Ovary (tissue), 10 donors: Measurements from ENCODE around the gene AICDA. TPM values are rescaled to one million over a fixed set of nuclear protein-coding genes. Genes with fewer than 3 reads are reported as not detected.

Experiments
- DNase-seq, 5 donors: peaks; one replicate each; pipeline ENCODE4 v3.0.0-alpha.2; 2019 to 2020
- H3K27ac ChIP-seq, 2 donors: fragments of 200-600 bp; one replicate each; pipeline versions ENCODE4 v1.5.1 to v1.8.0; 2019 to 2022
- H3K27me3 ChIP-seq: fragments of 200-600 bp; one replicate; pipeline ENCODE4 v1.8.0; 2022
- H3K36me3 ChIP-seq: fragments of 200-600 bp; sonication (generic); one replicate; pipeline ENCODE4 v1.5.1; 2019
- H3K4me1 ChIP-seq: one replicate; pipeline ENCODE4 v1.8.1; 2013; ENCODE audit warnings: mild to moderate bottlenecking, moderate library complexity; ENCODE audit not compliant: insufficient read depth
- H3K4me3 ChIP-seq: fragments of 200-600 bp; sonication (generic); one replicate; pipeline ENCODE4 v1.5.1; 2017
- H3K9me3 ChIP-seq, 2 donors: fragments of 200-600 bp in 1 of 2; sonication (generic) in 1 of 2; one replicate each; pipeline versions ENCODE4 v1.5.1 to v1.8.1; 2013 to 2019; ENCODE audit warnings: mild to moderate bottlenecking in 1 of 2, moderate library complexity in 1 of 2
- EP300 ChIP-seq: sonication (generic); formaldehyde crosslinking; IDR thresholded peaks from one replicate; pipeline ENCODE4 v1.6.1; 2017; ENCODE audit warnings: antibody characterized with exemption
- POLR2A ChIP-seq: fragments of 450-650 bp; IDR thresholded peaks from one replicate; pipeline ENCODE4 v1.6.1; 2017; ENCODE audit warnings: antibody characterized with exemption, mild to moderate bottlenecking, moderate library complexity
- WGBS, 3 donors: extraction: QIAGEN DNeasy Blood & Tissue Kit in 1 of 3; methylation state at CpG; one replicate each; pipeline versions ENCODE4 v1.1.5 to v1.1.7; 2013 to 2017; 5-methylcytosine and 5-hydroxymethylcytosine counted together
- intact Hi-C, 4 donors: fragments of 100-400 bp; cut with DNase I; formaldehyde crosslinking; loops; one replicate each; pipeline versions ENCODE4 v1.11.0 to v1.15.1; 2022 to 2023
- long read RNA-seq, 3 donors: library from polyadenylated mRNA in 2 of 3; unstranded in 2 of 3; transcript quantifications; one replicate each; pipeline ENCODE4 v2.0.0 and lab custom pipeline, GENCODE V29; 2021 to 2026
- polyA plus RNA-seq, 2 donors: library from polyadenylated mRNA; stranded (reverse); fragments of 200-250 nt in 1 of 2; fragments of 350-450 nt in 1 of 2; fragmentation: Illumina TruSeq in 1 of 2; extraction: RNeasy Lipid Tissue Mini Kit (QIAGEN cat#74804) in 1 of 2; gene quantifications; one replicate each; pipeline ENCODE4 v1.2.3, GENCODE V29; 2013 to 2014
- total RNA-seq, 7 donors: library from RNA; depleted of rRNA in 2 of 7; stranded (reverse); fragments of >200 nt in 2 of 7; fragmentation: NEBNext Ultra II Directional in 3 of 7; extraction: Animal tissue kit (Norgen Biotek cat#: 25700) in 3 of 7; gene quantifications; one replicate each; pipeline versions ENCODE4 v1.1.0 to v1.2.4, GENCODE V29; 2016 to 2023
- TF ChIP-seq, protein P1 (sequence below), 3 donors: fragments of 450-650 bp in 2 of 3; fragments of 200-600 bp in 1 of 3; IDR thresholded peaks; one replicate each; pipeline versions ENCODE4 v1.5.1 to v1.8.0; 2016 to 2022; ENCODE audit warnings: antibody characterized with exemption in 3 of 3, mild to moderate bottlenecking in 1 of 3
- donor health status: DM: no; HTN: no; CAD: no; lungs with moderate emphysema.
- donor health status: DM: no; HTN: no; CAD: no.
- donor health status: Bipolar disorder and iron deficiency.
- donor health status: DM: yes; HTN: yes; CAD: no.
- donor health status: DM: no; HTN: no; CAD: no.
- donor health status: DM: yes; HTN: yes; CAD: no.

AICDA gene
- total RNA-seq (not detected), polyA plus RNA-seq (not detected)
- long read RNA-seq, donor 1, result 0 reads
- long read RNA-seq, donor 2, result 0 reads
- long read RNA-seq, donor 3, result 0 reads

- intact Hi-C loops, result no loop called here
- whole genome bisulfite sequencing, 3 donors, result 49 to 74% (median 54%) methylated on average over 2 of the region's 2 CpGs
- Histone ChIP-seq H3K27ac (no peak within 1 kb of the TSS), H3K36me3 (no peaks in the 10 kb centered on the region), H3K27me3 (no peaks in the 10 kb centered on the region), H3K4me3 (no peak within 1 kb of the TSS), H3K9me3 (no peaks in the 10 kb centered on the region), H3K4me1 (no peaks in the 10 kb centered on the region)
- TF ChIP-seq EP300 (no peak), POLR2A (no peak)
- TF ChIP-seq, protein P1, sequence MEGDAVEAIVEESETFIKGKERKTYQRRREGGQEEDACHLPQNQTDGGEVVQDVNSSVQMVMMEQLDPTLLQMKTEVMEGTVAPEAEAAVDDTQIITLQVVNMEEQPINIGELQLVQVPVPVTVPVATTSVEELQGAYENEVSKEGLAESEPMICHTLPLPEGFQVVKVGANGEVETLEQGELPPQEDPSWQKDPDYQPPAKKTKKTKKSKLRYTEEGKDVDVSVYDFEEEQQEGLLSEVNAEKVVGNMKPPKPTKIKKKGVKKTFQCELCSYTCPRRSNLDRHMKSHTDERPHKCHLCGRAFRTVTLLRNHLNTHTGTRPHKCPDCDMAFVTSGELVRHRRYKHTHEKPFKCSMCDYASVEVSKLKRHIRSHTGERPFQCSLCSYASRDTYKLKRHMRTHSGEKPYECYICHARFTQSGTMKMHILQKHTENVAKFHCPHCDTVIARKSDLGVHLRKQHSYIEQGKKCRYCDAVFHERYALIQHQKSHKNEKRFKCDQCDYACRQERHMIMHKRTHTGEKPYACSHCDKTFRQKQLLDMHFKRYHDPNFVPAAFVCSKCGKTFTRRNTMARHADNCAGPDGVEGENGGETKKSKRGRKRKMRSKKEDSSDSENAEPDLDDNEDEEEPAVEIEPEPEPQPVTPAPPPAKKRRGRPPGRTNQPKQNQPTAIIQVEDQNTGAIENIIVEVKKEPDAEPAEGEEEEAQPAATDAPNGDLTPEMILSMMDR (IDR thresholded peaks at IDR 0.05), result no peak
- DNase-seq, result no peak
Measured at GRCh38 chr12:8612629-8613028, at the start of gene AICDA. AICDA (minus strand) TSS chr12:8612859; CDS start chr12:8612767, 92 bp downstream.

- H3K4me3 ChIP-seq, result no peak overlapping the region
- TF ChIP-seq EP300 (no peak), POLR2A (no peak)
- TF ChIP-seq, protein P1 (IDR thresholded peaks at IDR 0.05), result no peak
- no peaks in the 10 kb centered on the region for H3K9me3 ChIP-seq
- intact Hi-C loops, result no loop called here
- 68 to 72% (median 71%) methylated on average over 3 of the region's 3 CpGs for WGBS, 3 donors
- no peaks in the 10 kb centered on the region for H3K36me3 ChIP-seq
- no peak overlapping the region for H3K27ac ChIP-seq
- no peak for DNase-seq
- no peaks in the 10 kb centered on the region for H3K4me1 ChIP-seq
- no peaks in the 10 kb centered on the region for H3K27me3 ChIP-seq
Measured at GRCh38 chr12:8661751-8662150, 49.1 kb upstream of the AICDA start.

DNA sequence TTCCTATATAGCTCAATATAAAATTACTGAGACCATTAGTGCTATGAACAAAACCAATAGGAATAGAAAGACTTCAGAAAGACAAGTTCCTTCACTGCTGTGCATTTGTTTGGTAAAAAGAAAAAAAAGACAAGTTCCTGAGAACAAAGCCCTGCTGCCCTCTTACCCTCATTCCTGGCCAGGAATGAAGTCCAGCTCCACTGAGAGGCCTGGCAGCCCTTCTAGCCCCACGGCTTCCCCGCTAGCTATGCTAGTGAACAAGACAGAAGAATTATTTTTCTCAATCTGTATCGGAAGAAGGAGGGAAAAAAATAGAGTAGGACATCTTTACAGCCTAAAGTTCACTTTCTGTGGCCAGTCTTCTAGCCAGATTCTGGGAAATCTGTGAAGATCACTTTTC, 48.4 kb upstream of the AICDA start:
- WGBS, 3 donors, result 67 to 81% (median 72%) methylated on average over 3 of the region's 3 CpGs
- Histone ChIP-seq H3K4me3 (no peak overlapping the region), H3K9me3 (no peaks in the 10 kb centered on the region), H3K4me1 (no peaks in the 10 kb centered on the region), H3K27ac (no peak overlapping the region), H3K27me3 (no peaks in the 10 kb centered on the region), H3K36me3 (no peaks in the 10 kb centered on the region)
- intact Hi-C loops, result no loop called here
- TF ChIP-seq EP300, result no peak
- TF ChIP-seq, protein P1 (IDR thresholded peaks at IDR 0.05), result no peak
- TF ChIP-seq POLR2A, result no peak
- no peak for DNase-seq

GRCh38 chr12:8658346-8658745, 45.7 kb upstream of the AICDA start:
- Histone ChIP-seq H3K4me1 (no peaks in the 10 kb centered on the region), H3K27me3 (no peaks in the 10 kb centered on the region), H3K36me3 (no peaks in the 10 kb centered on the region), H3K9me3 (no peaks in the 10 kb centered on the region), H3K27ac (no peak overlapping the region), H3K4me3 (no peak overlapping the region)
- WGBS, 3 donors, result 31 to 41% (median 39%) methylated on average over 1 of the region's 1 CpG
- no peak for DNase-seq
- intact Hi-C loops, result loop anchor here in 1 of 4 donors (10.0 kb wide), 1 partner anchor 386 kb away; no protein-coding TSS in a partner anchor
- TF ChIP-seq, protein P1 (IDR thresholded peaks at IDR 0.05), result no peak
- TF ChIP-seq EP300 (no peak), POLR2A (no peak)
